PC-3 (cell line): Measurements from ENCODE around the gene EXOC2. TPM values are rescaled to one million over a fixed set of nuclear protein-coding genes. Genes with fewer than 3 reads are reported as not detected.
A peak's percentile ranks its signal among the peaks of the same experiment; 100 is the strongest.

Source experiments
- ATAC-seq: fragments of 200-7000 bp; cut with Tn5 transposase; 2 replicates; pipeline ENCODE4 v1.9.1; 2020; ENCODE audit warnings: mild to moderate bottlenecking, moderate library complexity
- BruUV-seq: library from RNA; stranded (reverse); fragments of 400-500 nt; replicated peaks from 2 replicates; lab custom pipeline; 2021; lab: Mats Ljungman, UMichigan
- CTCF ChIA-PET: fragments of 300-600 bp; sonication (Branson Sonifier 250); formaldehyde crosslinking; loops from one replicate; lab custom pipeline; 2022; ENCODE audit warnings: antibody characterized with exemption; lab: Charles Lee
- POLR2A ChIA-PET: fragments of 300-600 bp; sonication (Branson Sonifier 250); formaldehyde crosslinking; loops from one replicate; lab custom pipeline; 2022; ENCODE audit warnings: antibody characterized with exemption; ENCODE audit not compliant: unreplicated experiment; lab: Charles Lee
- DNase-seq: peaks from one replicate; pipeline ENCODE4 v3.0.0-alpha.2; 2015
- H2AFZ ChIP-seq: fragments of 300-600 bp; sonication (generic); 2 replicates; pipeline ENCODE4 v1.6.0; 2016; ENCODE audit warnings: antibody characterized with exemption, low read length
- H3F3A ChIP-seq: fragments of 300-600 bp; sonication (generic); one replicate; pipeline ENCODE4 v1.6.0; 2017; ENCODE audit warnings: antibody characterized with exemption, low read length, control low read depth, mild to moderate bottlenecking; ENCODE audit not compliant: unreplicated experiment
- H3K27ac ChIP-seq: fragments of 300-600 bp; sonication (generic); 2 replicates; pipeline ENCODE4 v1.5.1; 2016; ENCODE audit warnings: mild to moderate bottlenecking, low read length
- H3K27me3 ChIP-seq: fragments of 300-600 bp; sonication (generic); 2 replicates; pipeline ENCODE4 v1.6.1; 2016; ENCODE audit warnings: low read length, mixed read lengths
- H3K36me3 ChIP-seq: fragments of 300-600 bp; sonication (generic); 2 replicates; pipeline ENCODE4 v1.6.1; 2016; ENCODE audit warnings: low read depth, mixed run types, low read length, mixed read lengths
- H3K4me1 ChIP-seq: fragments of 300-600 bp; sonication (generic); 2 replicates; pipeline ENCODE4 v1.5.1; 2016; ENCODE audit warnings: low read length; ENCODE audit not compliant: insufficient read depth
- H3K4me2 ChIP-seq: fragments of 300-600 bp; sonication (generic); 2 replicates; pipeline ENCODE4 v1.6.0; 2016; ENCODE audit warnings: low read length
- H3K4me3 ChIP-seq: fragments of 300-600 bp; sonication (generic); 2 replicates; pipeline ENCODE4 v1.5.1; 2016; ENCODE audit warnings: mild to moderate bottlenecking, low read length, mixed read lengths
- H3K79me2 ChIP-seq: fragments of 300-600 bp; sonication (generic); 2 replicates; pipeline ENCODE4 v1.6.1; 2017; ENCODE audit warnings: low read length, mixed read lengths
- H3K9ac ChIP-seq: fragments of 300-600 bp; sonication (generic); 2 replicates; pipeline ENCODE4 v1.6.0; 2016; ENCODE audit warnings: mild to moderate bottlenecking, low read length
- H3K9me2 ChIP-seq: fragments of 300-600 bp; sonication (generic); replicated peaks from 2 replicates; pipeline ENCODE4 v1.6.1; 2016; ENCODE audit warnings: mixed run types, low read length, mixed read lengths
- H3K9me3 ChIP-seq: fragments of 300-600 bp; sonication (generic); 2 replicates; pipeline ENCODE4 v1.6.1; 2016; ENCODE audit warnings: low read length, mixed read lengths
- H4K20me1 ChIP-seq: fragments of 300-600 bp; sonication (generic); 2 replicates; pipeline ENCODE4 v1.6.1; 2016; ENCODE audit warnings: low read length, mixed read lengths
- CTCF ChIP-seq: fragments of 300-600 bp; sonication (generic); conservative IDR thresholded peaks from 2 replicates; pipeline ENCODE4 v1.5.1; 2017; ENCODE audit warnings: antibody characterized with exemption, low read depth, mild to moderate bottlenecking, low read length
- EZH2 ChIP-seq: fragments of 300-600 bp; sonication (generic); IDR thresholded peaks from one replicate; pipeline ENCODE4 v1.6.1; 2017; ENCODE audit warnings: antibody characterized with exemption, mild to moderate bottlenecking, low read length; ENCODE audit not compliant: unreplicated experiment
- EZH2phosphoT487 ChIP-seq: fragments of 300-600 bp; sonication (generic); IDR thresholded peaks from 2 replicates; pipeline ENCODE4 v1.6.1; 2018; ENCODE audit warnings: mild to moderate bottlenecking, antibody characterized with exemption, low read length, borderline replicate concordance
- intact Hi-C: fragments of 100-400 bp; cut with micrococcal nuclease; formaldehyde crosslinking; loops from 2 replicates; pipeline ENCODE4 v1.9.0; 2023
- total RNA-seq: library from RNA; depleted of rRNA; stranded (reverse); fragments of >200 nt; gene quantifications from 2 replicates; pipeline ENCODE4 v1.2.3, GENCODE V29; 2014

EXOC2 gene
- total RNA-seq, 1 experiment from 2014 or later = 27.7 TPM

GRCh38 chr6:446418-447366 is 246.2 kb downstream of the EXOC2 start:
- Histone ChIP-seq H2AFZ (no peak overlapping the region), H3K9ac (no peak overlapping the region), H3K36me3 (no peaks in the 10 kb centered on the region), H3K27me3 (no peaks in the 10 kb centered on the region), H3K4me3 (no peak overlapping the region), H4K20me1 (no peaks in the 10 kb centered on the region), H3K79me2 (no peaks in the 10 kb centered on the region), H3K4me1 (no peaks in the 10 kb centered on the region; the same call in 1 of the 2 replicates), H3F3A (no peaks in the 10 kb centered on the region), H3K9me3 (no peaks in the 10 kb centered on the region), H3K27ac (no peak overlapping the region), H3K9me2 (no peaks in the 10 kb centered on the region), H3K4me2 (no peak overlapping the region)
- DNase-seq = peak; percentile 25
- intact Hi-C loops = no loop called here
- ChIA-PET POLR2A (no interaction called here), CTCF (no interaction called here)
- ATAC-seq = no peak
- TF ChIP-seq EZH2phosphoT487 = no peak
- TF ChIP-seq EZH2 = no peak
- no peak for TF ChIP-seq CTCF
- no TSS peak for BruUV-seq

- Histone ChIP-seq H2AFZ (no peak overlapping the region), H3K79me2 (no peaks in the 10 kb centered on the region), H3K4me2 (no peak overlapping the region), H3K4me1 (no peaks in the 10 kb centered on the region; the same call in 1 of the 2 replicates), H3K9ac (no peak overlapping the region), H3K27ac (no peak overlapping the region), H3K9me3 (no peaks in the 10 kb centered on the region), H3K36me3 (no peaks in the 10 kb centered on the region), H4K20me1 (no peaks in the 10 kb centered on the region), H3F3A (no peaks in the 10 kb centered on the region), H3K4me3 (no peak overlapping the region), H3K9me2 (no peaks in the 10 kb centered on the region), H3K27me3 (no peaks in the 10 kb centered on the region)
- DNase-seq = no peak
- no TSS peak for BruUV-seq
- no peak for ATAC-seq
- intact Hi-C loops = no loop called here
- ChIA-PET CTCF (no interaction called here), POLR2A (no interaction called here)
- TF ChIP-seq EZH2phosphoT487 = no peak
- TF ChIP-seq CTCF = no peak
- TF ChIP-seq EZH2 = no peak
Observed at GRCh38 chr6:445571-446417, 247.1 kb downstream of the EXOC2 start.
